GM23338 (cell line): ENCODE results near the gene ARHGEF37. TPM values are rescaled to one million over a fixed set of nuclear protein-coding genes. Genes with fewer than 3 reads are reported as not detected.

Source experiments
- ATAC-seq: fragments of 200-7000 bp; cut with Tn5 transposase; 3 replicates; pipeline ENCODE4 v1.9.1; 2020
- DNase-seq: peaks from one replicate; pipeline ENCODE4 v3.0.0-alpha.2; 2015; ENCODE audit warnings: low spot score
- H2AFZ ChIP-seq: fragments of 200-600 bp; sonication (generic); 2 replicates; pipeline ENCODE4 v1.8.0; 2016; ENCODE audit warnings: antibody characterized with exemption, mild to moderate bottlenecking, moderate library complexity
- H3F3A ChIP-seq: fragments of 200-600 bp; sonication (generic); replicated peaks from 2 replicates; pipeline ENCODE4 v1.8.0; 2017; ENCODE audit warnings: antibody characterized with exemption, mixed run types, low read depth
- H3K27ac ChIP-seq: fragments of 200-600 bp; sonication (generic); 2 replicates; pipeline ENCODE4 v1.6.1; 2016; ENCODE audit warnings: low read depth
- H3K27me3 ChIP-seq: fragments of 200-600 bp; sonication (generic); 2 replicates; pipeline ENCODE4 v1.8.0; 2016; ENCODE audit warnings: mild to moderate bottlenecking, mixed run types, moderate library complexity; ENCODE audit not compliant: insufficient read depth
- H3K36me3 ChIP-seq: fragments of 200-600 bp; sonication (generic); 2 replicates; pipeline ENCODE4 v1.8.0; 2016; ENCODE audit warnings: mild to moderate bottlenecking; ENCODE audit not compliant: insufficient read depth
- H3K4me1 ChIP-seq: fragments of 200-600 bp; sonication (generic); 2 replicates; pipeline ENCODE4 v1.8.0; 2016; ENCODE audit warnings: mild to moderate bottlenecking, moderate library complexity; ENCODE audit not compliant: insufficient read depth
- H3K4me2 ChIP-seq: fragments of 200-600 bp; sonication (generic); 2 replicates; pipeline ENCODE4 v1.7.1; 2017; ENCODE audit warnings: mixed run types
- H3K4me3 ChIP-seq: fragments of 200-600 bp; sonication (generic); 2 replicates; pipeline ENCODE4 v1.6.1; 2016; ENCODE audit warnings: mixed run types
- H3K79me2 ChIP-seq: fragments of 200-600 bp; sonication (generic); replicated peaks from 2 replicates; pipeline ENCODE4 v1.8.0; 2017; ENCODE audit warnings: mild to moderate bottlenecking; ENCODE audit not compliant: insufficient read depth
- H3K9me2 ChIP-seq: fragments of 200-600 bp; sonication (generic); 2 replicates; pipeline ENCODE4 v1.8.0; 2017; ENCODE audit not compliant: insufficient read depth
- H4K20me1 ChIP-seq: fragments of 200-600 bp; sonication (generic); replicated peaks from 2 replicates; pipeline ENCODE4 v1.8.0; 2017; ENCODE audit warnings: mild to moderate bottlenecking; ENCODE audit not compliant: insufficient read depth
- H3K27ac Mint-ChIP-seq: 2 replicates; pipeline ENCODE4 v1.8.0; 2020; ENCODE audit warnings: inconsistent platforms, mild to moderate bottlenecking, moderate library complexity, mixed read lengths
- H3K27me3 Mint-ChIP-seq: 3 replicates; pipeline ENCODE4 v1.8.0; 2022; ENCODE audit warnings: low read depth, mild to moderate bottlenecking, moderate library complexity, mixed read lengths, inconsistent platforms; ENCODE audit not compliant: insufficient read depth, poor library complexity
- H3K36me3 Mint-ChIP-seq: 3 replicates; pipeline ENCODE4 v1.8.0; 2021; ENCODE audit warnings: low read depth, mild to moderate bottlenecking, inconsistent platforms, moderate library complexity, mixed read lengths
- H3K4me1 Mint-ChIP-seq: 3 replicates; pipeline ENCODE4 v1.8.0; 2020; ENCODE audit warnings: mild to moderate bottlenecking, inconsistent platforms, mixed read lengths
- H3K4me3 Mint-ChIP-seq: 3 replicates; pipeline ENCODE4 v1.8.0; 2021; ENCODE audit warnings: moderate library complexity, mild to moderate bottlenecking, inconsistent platforms, mixed read lengths
- H3K9me3 Mint-ChIP-seq: 3 replicates; pipeline ENCODE4 v1.8.0; 2020; ENCODE audit warnings: moderate library complexity, mild to moderate bottlenecking, inconsistent platforms, mixed read lengths
- CREB1 ChIP-seq: fragments of 250-450 bp; sonication (Bioruptor Pico); IDR thresholded peaks from 2 replicates; pipeline ENCODE4 v1.5.0; 2020; ENCODE audit warnings: low read depth, mild to moderate bottlenecking, moderate library complexity
- CTCF ChIP-seq, 2 experiments: fragments of 200-600 bp in 1 of 2; sonication (generic) in 1 of 2; conservative IDR thresholded peaks; 2 replicates each; pipeline versions ENCODE4 v1.5.1 to v1.6.1; 2016 to 2017; ENCODE audit warnings: antibody characterized with exemption in 2 of 2, low read depth in 2 of 2, mild to moderate bottlenecking in 2 of 2, moderate library complexity in 1 of 2
- EZH2 ChIP-seq: fragments of 200-600 bp; sonication (generic); IDR thresholded peaks from one replicate; pipeline ENCODE4 v1.8.0; 2017; ENCODE audit warnings: antibody characterized with exemption, mild to moderate bottlenecking, low read depth; ENCODE audit not compliant: unreplicated experiment
- EZH2phosphoT487 ChIP-seq: fragments of 200-600 bp; sonication (generic); IDR thresholded peaks from one replicate; pipeline ENCODE4 v1.8.1; 2018; ENCODE audit warnings: antibody characterized with exemption; ENCODE audit not compliant: unreplicated experiment
- JUNB ChIP-seq: IDR thresholded peaks from one replicate; pipeline ENCODE4 v1.6.1; 2016; ENCODE audit warnings: antibody characterized with exemption; ENCODE audit not compliant: unreplicated experiment
- NANOG ChIP-seq: IDR thresholded peaks from 2 replicates; pipeline ENCODE4 v1.6.1; 2016; ENCODE audit warnings: antibody characterized with exemption, borderline replicate concordance
- POLR2AphosphoS5 ChIP-seq: IDR thresholded peaks from 2 replicates; pipeline ENCODE4 v1.6.1; 2016; ENCODE audit warnings: antibody characterized with exemption, low read depth
- REST ChIP-seq: IDR thresholded peaks from one replicate; pipeline ENCODE4 v1.6.1; 2018; ENCODE audit warnings: antibody characterized with exemption; ENCODE audit not compliant: unreplicated experiment
- ZNF331 ChIP-seq: fragments of 250-450 bp; sonication (Bioruptor Pico); IDR thresholded peaks from 2 replicates; pipeline ENCODE4 v1.5.0; 2020; ENCODE audit warnings: low read depth, mild to moderate bottlenecking, moderate library complexity
- polyA plus RNA-seq: library from polyadenylated mRNA; unstranded; fragments of >200 nt; fragmentation: Nextera tagmentation; extraction: Ambion mirVana; gene quantifications from 2 replicates; pipeline ENCODE4 v1.2.1, GENCODE V29; 2016
- total RNA-seq: library from RNA; depleted of rRNA; stranded (reverse); fragments of >200 nt; shearing (Covaris generic); gene quantifications from 2 replicates; pipeline ENCODE4 v1.2.3, GENCODE V29; 2014

ARHGEF37 gene
- total and polyA plus RNA-seq, 2 experiments from 2014 or later: 0.14 to 0.79 TPM

- H3K9me2 ChIP-seq: no peaks in the 10 kb centered on the region
- H3K4me1 Mint-ChIP-seq: peaks cover 20% of the 10 kb centered on the region
- H3K27ac Mint-ChIP-seq: no peak overlapping the region
- H3K4me1 ChIP-seq: peaks cover 15% of the 10 kb centered on the region
- H3K9me3 Mint-ChIP-seq: no peaks in the 10 kb centered on the region
- ATAC-seq (peak; percentile 76), DNase-seq (peak; percentile 96)
- H3K4me3 Mint-ChIP-seq: no peak overlapping the region
- no peaks in the 10 kb centered on the region for H3K27me3 ChIP-seq
- H4K20me1 ChIP-seq: no peaks in the 10 kb centered on the region
- H3K36me3 ChIP-seq: no peaks in the 10 kb centered on the region
- peaks cover 13% of the 10 kb centered on the region for H3K27me3 Mint-ChIP-seq
- H3K4me3 ChIP-seq: no peak overlapping the region
- no peaks in the 10 kb centered on the region for H3F3A ChIP-seq
- H3K36me3 Mint-ChIP-seq: no peaks in the 10 kb centered on the region
- no peak overlapping the region for H3K27ac ChIP-seq
- no peak overlapping the region for H3K4me2 ChIP-seq
- H3K79me2 ChIP-seq: no peaks in the 10 kb centered on the region
- no peak overlapping the region for H2AFZ ChIP-seq
- TF ChIP-seq CTCF (conservative IDR thresholded peaks at IDR 0.05; ENCODE audit: low read depth in 2 of 2): peak; percentile 98 to 100
- TF ChIP-seq ZNF331 (CRISPR knock-in tag): no peak
Observed at GRCh38 chr5:149636861-149637246, 55.6 kb downstream of the ARHGEF37 start.

GRCh38 chr5:149638136-149638535 is 56.8 kb downstream of the ARHGEF37 start:
- peaks cover 7% of the 10 kb centered on the region for H3K4me1 ChIP-seq
- Mint-ChIP-seq H3K4me3 (no peak overlapping the region), H3K4me1 (peaks cover 7% of the 10 kb centered on the region), H3K9me3 (no peaks in the 10 kb centered on the region), H3K36me3 (no peaks in the 10 kb centered on the region), H3K27ac (no peak overlapping the region), H3K27me3 (peaks cover 10% of the 10 kb centered on the region)
- no peak overlapping the region for H2AFZ ChIP-seq
- no peak overlapping the region for H3K4me2 ChIP-seq
- H3K4me3 ChIP-seq: no peak overlapping the region
- no peaks in the 10 kb centered on the region for H3K36me3 ChIP-seq
- no peaks in the 10 kb centered on the region for H3F3A ChIP-seq
- no peak for ATAC-seq
- H3K27me3 ChIP-seq: no peaks in the 10 kb centered on the region
- no peaks in the 10 kb centered on the region for H3K79me2 ChIP-seq
- no peaks in the 10 kb centered on the region for H3K9me2 ChIP-seq
- H4K20me1 ChIP-seq: no peaks in the 10 kb centered on the region
- DNase-seq: no peak
- H3K27ac ChIP-seq: no peak overlapping the region
- TF ChIP-seq CREB1 (CRISPR knock-in tag): no peak
- TF ChIP-seq CTCF (conservative IDR thresholded peaks at IDR 0.05; ENCODE audit: low read depth in 2 of 2): no peak
- no peak for TF ChIP-seq POLR2AphosphoS5
- TF ChIP-seq JUNB: no peak
- TF ChIP-seq EZH2: no peak
- TF ChIP-seq NANOG: no peak
- no peak for TF ChIP-seq ZNF331 (CRISPR knock-in tag)
- TF ChIP-seq EZH2phosphoT487: no peak
- TF ChIP-seq REST: no peak
